Testis (tissue), 2 donors: Measurements from ENCODE around the gene ZIM2.

Experiments
- CTCF ChIP-seq, 3 experiments: fragments of 450-650 bp in 2 of 3; fragments of 200-600 bp in 1 of 3; sonication (generic) in 1 of 3; IDR thresholded peaks; one replicate each; pipeline ENCODE4 v1.5.1; 2016 to 2019; ENCODE audit warnings: antibody characterized with exemption in 3 of 3, mild to moderate bottlenecking in 2 of 3, moderate library complexity in 1 of 3
- POLR2A ChIP-seq: fragments of 450-650 bp; IDR thresholded peaks from one replicate; pipeline ENCODE4 v1.6.1; 2017; ENCODE audit warnings: antibody characterized with exemption, mild to moderate bottlenecking, moderate library complexity

GRCh38 chr19:56836059-56836458 is 4.5 kb downstream of the ZIM2 start:
- TF ChIP-seq CTCF (IDR thresholded peaks at IDR 0.05) (no peak), POLR2A (no peak)
